Measurements from ENCODE around the gene FAM222A. TPM values are rescaled to one million over a fixed set of nuclear protein-coding genes. Genes with fewer than 3 reads are reported as not detected.

FAM222A gene
- total RNA-seq, 1 donor: 0.36 TPM

DNA sequence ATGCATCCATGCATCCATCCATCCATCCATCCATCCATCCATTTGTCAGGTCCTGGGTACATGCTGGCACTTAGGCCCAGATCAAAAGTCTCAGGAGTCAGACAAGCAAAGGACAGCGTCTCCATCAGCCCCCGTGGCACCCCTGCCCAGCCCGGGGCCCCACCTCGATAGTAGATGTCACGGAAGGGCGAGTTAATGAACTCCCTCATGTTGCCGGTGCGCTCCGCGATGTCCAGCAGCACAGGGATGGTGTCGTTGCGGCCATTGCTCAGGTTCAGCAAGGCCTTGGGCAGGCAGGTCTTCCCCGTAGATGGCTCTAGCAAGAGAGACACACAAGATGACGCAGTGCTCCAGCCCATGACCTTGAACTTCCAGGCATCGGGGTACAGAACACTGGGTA is 89.2 kb downstream of the FAM222A start:
- no peaks in the 10 kb centered on the region for H3K9me3 ChIP-seq (ENCODE audit: low read depth, low read length)
- no peak overlapping the region for H2AFZ ChIP-seq (ENCODE audit: low read length)
- no peaks in the 10 kb centered on the region for H3K79me2 ChIP-seq (ENCODE audit: insufficient read depth, low read length)
- no peaks in the 10 kb centered on the region for H3K4me1 ChIP-seq (ENCODE audit: insufficient read depth, low read length)
- no peaks in the 10 kb centered on the region for H3K36me3 ChIP-seq (ENCODE audit: insufficient read depth, low read length)
- TF ChIP-seq, protein P1, sequence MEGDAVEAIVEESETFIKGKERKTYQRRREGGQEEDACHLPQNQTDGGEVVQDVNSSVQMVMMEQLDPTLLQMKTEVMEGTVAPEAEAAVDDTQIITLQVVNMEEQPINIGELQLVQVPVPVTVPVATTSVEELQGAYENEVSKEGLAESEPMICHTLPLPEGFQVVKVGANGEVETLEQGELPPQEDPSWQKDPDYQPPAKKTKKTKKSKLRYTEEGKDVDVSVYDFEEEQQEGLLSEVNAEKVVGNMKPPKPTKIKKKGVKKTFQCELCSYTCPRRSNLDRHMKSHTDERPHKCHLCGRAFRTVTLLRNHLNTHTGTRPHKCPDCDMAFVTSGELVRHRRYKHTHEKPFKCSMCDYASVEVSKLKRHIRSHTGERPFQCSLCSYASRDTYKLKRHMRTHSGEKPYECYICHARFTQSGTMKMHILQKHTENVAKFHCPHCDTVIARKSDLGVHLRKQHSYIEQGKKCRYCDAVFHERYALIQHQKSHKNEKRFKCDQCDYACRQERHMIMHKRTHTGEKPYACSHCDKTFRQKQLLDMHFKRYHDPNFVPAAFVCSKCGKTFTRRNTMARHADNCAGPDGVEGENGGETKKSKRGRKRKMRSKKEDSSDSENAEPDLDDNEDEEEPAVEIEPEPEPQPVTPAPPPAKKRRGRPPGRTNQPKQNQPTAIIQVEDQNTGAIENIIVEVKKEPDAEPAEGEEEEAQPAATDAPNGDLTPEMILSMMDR (IDR thresholded peaks at IDR 0.05; ENCODE audit: extremely low read depth, low read depth, low read length): no peak
- no peak overlapping the region for H3K27ac ChIP-seq (ENCODE audit: low read depth, low read length)
- H3K4me2 ChIP-seq (ENCODE audit: insufficient read depth, low read length): no peak overlapping the region
- H3K27me3 ChIP-seq (ENCODE audit: insufficient read depth, low read length): no peaks in the 10 kb centered on the region
- no peaks in the 10 kb centered on the region for H4K20me1 ChIP-seq (ENCODE audit: insufficient read depth, low read length)
- DNase-seq (ENCODE audit: insufficient read length, low spot score, missing footprints): no peak
- no peak overlapping the region for H3K4me3 ChIP-seq (ENCODE audit: insufficient read depth, low read length)

DNA sequence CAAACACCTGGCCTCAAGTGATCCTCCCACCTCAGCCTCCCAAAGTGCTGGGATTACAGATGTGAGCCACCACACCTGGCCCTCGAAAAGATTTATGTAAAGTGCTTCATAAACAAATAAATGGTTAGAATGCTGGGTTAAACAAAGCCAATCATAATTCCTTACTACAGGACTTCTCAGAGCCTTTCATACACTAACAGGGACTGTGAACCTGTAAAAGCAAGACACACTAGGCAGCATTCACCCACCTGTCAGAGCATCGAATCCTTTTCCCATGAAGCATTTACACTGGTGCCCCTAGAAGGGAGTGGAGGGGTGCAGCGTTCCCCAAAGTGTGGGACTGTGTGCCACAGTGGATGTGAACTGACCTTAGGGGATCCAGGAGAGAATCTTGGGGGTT is 90.1 kb downstream of the FAM222A start:
- Histone ChIP-seq H3K4me1 (ENCODE audit: insufficient read depth, low read length) (no peaks in the 10 kb centered on the region), H3K27me3 (ENCODE audit: insufficient read depth, low read length) (no peaks in the 10 kb centered on the region), H3K4me2 (ENCODE audit: insufficient read depth, low read length) (no peak overlapping the region), H3K36me3 (ENCODE audit: insufficient read depth, low read length) (no peaks in the 10 kb centered on the region), H3K4me3 (ENCODE audit: insufficient read depth, low read length) (no peak overlapping the region), H3K27ac (ENCODE audit: low read depth, low read length) (no peak overlapping the region), H3K9me3 (ENCODE audit: low read depth, low read length) (no peaks in the 10 kb centered on the region), H3K79me2 (ENCODE audit: insufficient read depth, low read length) (no peaks in the 10 kb centered on the region), H4K20me1 (ENCODE audit: insufficient read depth, low read length) (no peaks in the 10 kb centered on the region), H2AFZ (ENCODE audit: low read length) (no peak overlapping the region)
- TF ChIP-seq, protein P1 (IDR thresholded peaks at IDR 0.05; ENCODE audit: extremely low read depth, low read depth, low read length): no peak
- DNase-seq (ENCODE audit: insufficient read length, low spot score, missing footprints): no peak

DNA sequence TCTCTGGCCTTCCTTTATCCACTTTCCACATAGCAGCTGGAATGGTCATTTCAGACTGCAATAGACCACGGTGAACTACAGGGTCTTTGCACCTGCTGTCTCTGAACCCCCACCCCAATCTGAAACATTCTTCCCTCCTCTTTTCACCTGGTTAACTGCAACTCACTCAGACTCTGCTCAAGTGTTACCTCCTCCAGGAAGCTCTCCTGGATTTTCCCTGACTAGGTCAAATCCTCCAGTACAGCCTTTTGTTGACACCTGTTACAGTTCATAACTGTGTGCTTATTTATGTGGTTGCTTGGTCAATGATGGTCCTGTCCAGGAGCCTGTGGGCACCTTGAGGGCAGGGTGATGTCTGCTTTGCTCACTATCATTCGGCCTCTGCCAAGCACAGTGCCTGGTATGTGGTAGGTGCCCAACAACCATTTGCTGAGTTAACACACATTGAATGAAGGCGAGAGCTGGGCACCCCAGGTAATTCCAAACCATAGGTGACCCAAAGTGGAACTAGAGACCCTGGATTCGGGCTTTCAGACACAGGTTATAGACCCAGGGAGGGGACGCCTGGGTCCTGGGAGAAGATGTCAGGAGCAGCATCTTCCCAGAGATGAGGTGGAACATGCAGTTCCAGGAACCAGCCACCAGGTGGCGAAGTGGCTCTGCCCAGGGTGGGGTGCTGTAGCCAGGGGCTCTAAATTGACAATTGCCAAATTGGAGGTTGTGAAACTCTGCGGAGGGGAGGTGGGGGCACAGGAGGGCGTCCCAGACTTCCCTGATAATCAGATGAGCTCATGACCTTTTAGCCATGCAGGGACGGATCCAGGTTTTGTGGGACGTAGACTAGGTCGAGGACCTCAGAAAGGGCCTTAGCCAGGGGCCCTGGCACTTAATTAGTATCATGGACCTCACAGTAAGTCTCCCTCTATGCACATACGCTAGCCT is 91.5 kb downstream of the FAM222A start:
- TF ChIP-seq, protein P1 (IDR thresholded peaks at IDR 0.05; ENCODE audit: extremely low read depth, low read depth, low read length): peak; percentile 93
- Histone ChIP-seq H4K20me1 (ENCODE audit: insufficient read depth, low read length) (no peaks in the 10 kb centered on the region), H3K9me3 (ENCODE audit: low read depth, low read length) (no peaks in the 10 kb centered on the region), H3K4me3 (ENCODE audit: insufficient read depth, low read length) (no peak overlapping the region), H2AFZ (ENCODE audit: low read length) (no peak overlapping the region), H3K27ac (ENCODE audit: low read depth, low read length) (no peak overlapping the region), H3K79me2 (ENCODE audit: insufficient read depth, low read length) (no peaks in the 10 kb centered on the region), H3K27me3 (ENCODE audit: insufficient read depth, low read length) (no peaks in the 10 kb centered on the region), H3K4me2 (ENCODE audit: insufficient read depth, low read length) (no peak overlapping the region), H3K36me3 (ENCODE audit: insufficient read depth, low read length) (no peaks in the 10 kb centered on the region), H3K4me1 (ENCODE audit: insufficient read depth, low read length) (no peaks in the 10 kb centered on the region)
- DNase-seq (ENCODE audit: insufficient read length, low spot score, missing footprints): peak; percentile 91

DNA sequence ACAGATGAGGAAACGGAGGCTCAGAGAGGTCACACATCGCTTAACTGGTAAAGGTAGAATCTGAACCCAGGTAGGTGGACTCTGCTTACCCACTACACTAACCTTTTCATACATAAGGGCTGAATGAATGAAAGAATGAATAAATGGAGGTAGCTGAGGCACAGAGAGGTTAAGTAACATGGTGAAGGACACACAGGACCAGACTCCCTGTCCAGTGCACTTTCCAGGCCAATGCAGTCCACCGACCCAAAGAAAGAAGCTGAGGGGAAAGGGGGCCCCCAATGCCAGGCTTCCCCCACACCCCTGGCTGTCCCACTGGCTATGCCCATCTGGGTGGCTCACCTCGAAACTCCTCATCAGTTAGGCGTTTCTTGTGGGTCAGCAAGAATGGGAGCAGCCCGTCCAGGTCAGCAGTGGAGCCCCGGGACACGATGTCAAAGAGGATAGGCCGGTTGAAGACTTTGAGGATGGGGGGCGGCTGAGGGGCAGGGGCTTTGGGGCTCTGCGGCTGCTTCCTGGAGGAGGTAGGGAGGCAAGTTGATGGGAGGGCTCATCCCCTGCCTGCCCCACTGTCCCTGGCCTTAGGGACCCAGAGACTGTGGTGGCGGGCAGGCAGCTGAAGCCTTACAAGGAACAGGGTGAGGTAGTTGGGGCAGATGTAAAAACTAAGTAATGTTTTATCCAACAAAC is 94.5 kb downstream of the FAM222A start:
- no peak for DNase-seq (ENCODE audit: insufficient read length, low spot score, missing footprints)
- Histone ChIP-seq H4K20me1 (ENCODE audit: insufficient read depth, low read length) (peaks cover 3% of the 10 kb centered on the region), H3K36me3 (ENCODE audit: insufficient read depth, low read length) (no peaks in the 10 kb centered on the region), H2AFZ (ENCODE audit: low read length) (no peak overlapping the region), H3K4me3 (ENCODE audit: insufficient read depth, low read length) (no peak overlapping the region), H3K4me1 (ENCODE audit: insufficient read depth, low read length) (no peaks in the 10 kb centered on the region), H3K4me2 (ENCODE audit: insufficient read depth, low read length) (no peak overlapping the region), H3K79me2 (ENCODE audit: insufficient read depth, low read length) (no peaks in the 10 kb centered on the region), H3K27ac (ENCODE audit: low read depth, low read length) (no peak overlapping the region), H3K27me3 (ENCODE audit: insufficient read depth, low read length) (no peaks in the 10 kb centered on the region), H3K9me3 (ENCODE audit: low read depth, low read length) (no peaks in the 10 kb centered on the region)
- TF ChIP-seq, protein P1 (IDR thresholded peaks at IDR 0.05; ENCODE audit: extremely low read depth, low read depth, low read length): no peak

All from osteoblast (primary cell).